CD4-positive, alpha-beta T cell treated with Interferon gamma for 1 hour (primary cell): ENCODE data around the gene ARHGAP6.

ENCODE experiments used
- DNase-seq: peaks from one replicate; pipeline ENCODE4 v3.0.0-alpha.2; 2020

Gene ARHGAP6

GRCh38 chrX:11197671-11198070 is 468.0 kb downstream of the ARHGAP6 start:
- DNase-seq, result no peak

- no peak for DNase-seq
Measured at GRCh38 chrX:11196476-11196875, 469.2 kb downstream of the ARHGAP6 start.

- DNase-seq, result no peak
Measured at GRCh38 chrX:11193035-11193469, 472.7 kb downstream of the ARHGAP6 start.

DNA sequence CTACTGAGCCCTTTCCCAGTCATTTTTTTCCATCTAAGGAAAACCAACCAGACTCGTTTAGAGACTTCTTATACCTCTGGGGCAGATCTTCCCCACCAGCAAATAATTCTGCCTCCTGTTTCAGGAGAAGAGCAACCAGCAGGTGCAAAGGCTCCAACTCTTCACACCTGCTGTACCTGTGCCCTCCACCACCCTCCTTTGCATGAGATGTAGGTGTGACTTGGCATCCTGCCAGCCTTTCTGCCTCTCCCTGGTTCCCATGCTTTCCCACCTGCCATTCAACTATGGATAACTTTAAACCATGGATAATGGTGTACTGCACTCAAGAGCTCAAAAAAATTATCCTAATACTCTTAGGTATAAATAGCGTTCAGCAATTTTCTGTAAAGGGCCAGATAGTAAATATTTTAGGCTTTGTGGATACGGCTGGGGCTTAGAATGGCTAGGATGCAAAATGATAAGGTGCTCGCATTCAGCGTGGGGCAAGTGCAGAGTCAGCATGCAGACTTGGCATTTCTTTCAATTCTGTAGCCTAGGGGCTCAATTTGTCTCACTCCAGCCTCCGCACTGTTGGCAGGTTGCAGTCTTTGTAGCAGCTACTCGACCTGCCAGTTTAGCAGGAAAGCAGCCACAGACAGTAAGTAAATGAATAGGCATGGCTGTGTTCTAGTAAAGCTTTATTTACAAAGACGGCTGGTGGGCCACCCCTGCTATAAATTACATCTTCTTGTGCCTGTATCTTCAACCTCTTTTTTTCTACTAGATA is 474.8 kb downstream of the ARHGAP6 start:
- no peak for DNase-seq

DNA sequence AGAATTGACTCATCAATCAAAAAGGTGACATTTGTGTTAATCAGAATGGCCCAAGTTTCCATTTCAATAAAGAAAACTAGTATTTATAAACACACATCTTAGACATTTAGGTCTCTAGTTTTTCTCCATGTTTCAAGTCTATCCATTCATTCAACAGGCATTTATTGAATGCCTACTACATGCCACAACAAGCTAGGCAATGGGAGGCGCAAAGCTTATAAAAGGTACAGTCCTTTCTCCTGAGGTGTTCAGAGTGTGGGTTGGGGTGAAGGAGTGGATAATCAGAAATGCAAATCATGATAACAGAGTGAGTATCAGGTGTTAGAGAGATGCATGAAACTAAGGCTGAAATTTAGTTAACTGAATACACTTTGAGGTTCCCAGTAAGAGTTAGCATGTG is 476.6 kb downstream of the ARHGAP6 start:
- no peak for DNase-seq

GRCh38 chrX:11188664-11189063 is 477.1 kb downstream of the ARHGAP6 start:
- DNase-seq, result no peak

- DNase-seq, result no peak
Measured at GRCh38 chrX:11187001-11187400, 478.7 kb downstream of the ARHGAP6 start.

DNA sequence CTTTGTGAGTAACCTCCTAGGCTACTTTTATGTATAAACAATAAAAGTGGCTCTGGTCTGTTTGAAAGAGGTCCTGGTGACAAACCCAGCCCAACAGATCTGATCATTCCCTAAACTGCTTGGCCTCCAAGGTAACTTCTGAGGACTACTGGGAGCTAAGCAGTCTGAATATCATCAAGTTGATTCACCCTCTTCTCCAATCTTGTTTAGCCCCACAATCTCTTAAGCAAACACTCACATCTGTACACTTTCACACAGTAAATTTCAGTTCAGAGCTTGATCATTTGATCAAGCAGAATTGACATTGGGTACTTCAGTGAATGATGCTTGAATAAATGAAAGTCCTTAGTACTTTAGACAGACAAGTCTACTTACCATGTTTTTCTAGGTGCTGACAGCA is 479.9 kb downstream of the ARHGAP6 start:
- DNase-seq, result no peak

DNA sequence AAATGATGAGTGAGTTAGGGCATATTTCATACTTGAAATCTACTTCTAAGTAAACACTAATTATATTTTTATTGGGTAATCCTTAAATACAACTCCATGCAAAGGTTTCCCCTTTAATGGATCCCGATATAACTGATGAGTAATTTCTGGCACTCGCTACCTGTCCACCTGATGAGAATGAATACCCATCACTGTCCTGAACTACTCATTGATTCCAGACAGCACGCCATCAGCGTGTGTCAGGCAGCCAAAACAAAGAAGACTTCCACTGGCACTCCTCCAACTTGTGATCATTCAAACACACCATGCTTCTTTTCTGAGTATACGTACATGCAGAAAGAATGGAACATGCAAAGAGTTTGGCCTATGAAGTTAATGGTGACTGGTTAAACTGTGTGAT is 485.1 kb downstream of the ARHGAP6 start:
- DNase-seq, result no peak

- DNase-seq, result no peak
Measured at GRCh38 chrX:11172415-11172814, 493.3 kb downstream of the ARHGAP6 start.

DNA sequence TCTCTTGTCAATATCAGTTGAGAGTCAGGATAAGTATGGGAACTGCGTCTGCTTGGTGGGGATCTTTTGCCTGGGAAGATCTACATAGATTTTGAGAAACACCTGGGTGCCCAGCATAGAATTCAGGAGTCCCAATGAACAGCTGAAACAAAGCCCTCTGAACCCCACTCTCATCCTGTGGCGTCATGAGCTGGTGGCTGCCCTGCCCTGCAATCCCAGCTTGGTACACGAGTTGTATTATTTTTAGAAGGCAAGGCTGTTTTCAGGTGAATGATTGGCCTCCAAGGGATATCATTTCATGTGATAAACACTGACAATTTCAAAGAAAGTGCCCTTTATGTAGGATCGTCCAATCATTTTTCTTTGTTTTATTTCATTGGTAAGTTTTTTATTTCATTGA is 493.8 kb downstream of the ARHGAP6 start:
- DNase-seq, result no peak

DNA sequence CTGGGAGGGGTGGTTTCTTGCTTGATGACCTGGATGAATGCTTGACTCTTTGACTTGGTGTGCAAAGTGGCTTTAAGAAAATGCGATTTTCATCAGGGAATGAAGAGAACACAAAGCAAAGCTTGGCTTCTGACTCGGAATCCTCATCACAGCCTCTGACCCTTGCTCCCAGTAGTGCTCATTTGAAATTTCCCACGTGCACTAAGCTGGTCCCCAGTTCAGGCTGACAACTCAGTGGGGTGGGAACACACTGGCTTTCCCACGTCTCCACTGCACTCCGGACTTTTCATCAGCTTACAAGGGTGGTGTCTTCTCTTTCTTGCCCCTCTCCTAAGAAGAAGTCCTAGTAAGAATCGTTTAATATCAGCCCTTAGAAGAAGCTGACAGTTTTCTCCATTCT is 501.3 kb downstream of the ARHGAP6 start:
- no peak for DNase-seq

DNA sequence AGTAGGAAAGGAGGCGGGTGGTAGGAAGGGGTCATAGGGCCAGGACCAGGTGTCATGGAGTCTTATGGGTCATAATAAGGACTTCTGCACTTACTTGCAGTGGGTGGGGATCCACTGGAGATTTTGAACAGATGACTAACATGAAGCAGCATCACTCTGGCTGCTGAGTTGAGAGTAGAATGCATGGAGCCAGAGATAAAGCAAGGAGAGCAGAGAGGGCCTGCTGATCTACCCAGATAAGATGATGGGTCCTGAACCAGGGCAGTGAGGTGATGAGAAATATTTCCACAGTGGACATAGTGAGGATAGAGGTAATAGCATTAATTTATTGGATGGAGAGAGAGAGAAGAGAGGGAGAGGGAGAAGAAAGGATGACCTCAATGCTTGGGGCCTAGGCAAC is 506.6 kb downstream of the ARHGAP6 start:
- no peak for DNase-seq

GRCh38 chrX:11151799-11152559 is 513.7 kb downstream of the ARHGAP6 start:
- DNase-seq, result no peak

DNA sequence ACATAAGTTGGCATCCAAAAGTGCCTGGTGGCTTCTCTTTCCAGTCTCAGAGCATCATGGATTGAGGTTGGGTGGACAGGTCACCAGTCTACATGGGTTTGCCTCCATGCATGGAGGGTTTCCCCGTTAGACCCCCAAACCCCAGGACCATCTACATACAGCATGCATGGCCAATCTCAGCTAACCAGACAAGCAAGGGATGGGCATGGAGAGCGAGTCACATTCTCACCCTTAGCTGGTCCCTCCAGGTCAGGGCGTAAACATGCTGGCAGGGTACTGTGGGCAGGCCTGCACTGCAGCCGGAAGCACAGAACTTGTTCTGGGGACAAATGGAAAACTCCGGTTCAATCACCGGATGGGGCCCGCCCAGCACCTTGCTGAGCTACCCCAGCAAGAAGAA is 517.3 kb downstream of the ARHGAP6 start:
- DNase-seq, result no peak

GRCh38 chrX:11146411-11146810 is 519.3 kb downstream of the ARHGAP6 start:
- no peak for DNase-seq

- peak; percentile 32 for DNase-seq
Measured at GRCh38 chrX:11143931-11144678, 521.6 kb downstream of the ARHGAP6 start.

GRCh38 chrX:11138498-11139390 is 527.0 kb downstream of the ARHGAP6 start:
- DNase-seq, result no peak

GRCh38 chrX:11137543-11138139 is 528.1 kb downstream of the ARHGAP6 start:
- no peak for DNase-seq

DNA sequence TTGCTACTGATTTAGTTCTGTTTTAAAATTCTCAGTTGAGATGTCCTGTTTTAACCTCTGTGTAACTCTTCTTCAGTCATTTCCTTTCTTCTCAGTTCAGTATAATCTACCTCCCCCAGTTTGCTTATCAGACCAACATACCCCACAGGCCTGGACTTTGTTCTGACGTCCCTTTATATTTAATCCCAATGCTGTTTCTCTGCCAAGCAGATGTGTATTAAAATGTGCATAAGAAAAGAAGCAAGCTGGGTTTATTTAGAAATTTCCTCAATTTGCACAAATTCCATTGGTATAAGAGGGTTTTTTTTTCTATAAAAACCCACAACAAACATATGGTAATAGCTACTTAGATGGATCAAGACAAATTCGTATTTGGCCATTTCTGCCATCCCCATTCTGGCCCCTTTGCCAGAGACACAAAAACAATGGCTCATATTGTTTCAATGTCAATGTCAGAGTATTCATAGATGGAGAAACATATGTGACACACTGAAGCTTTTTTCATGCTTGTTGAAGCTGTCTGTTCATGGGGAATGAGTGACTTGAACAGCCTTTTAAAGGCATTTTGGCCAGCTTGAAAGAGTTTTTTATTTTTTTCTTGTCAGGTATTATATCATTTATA is 530.0 kb downstream of the ARHGAP6 start:
- DNase-seq, result no peak

DNA sequence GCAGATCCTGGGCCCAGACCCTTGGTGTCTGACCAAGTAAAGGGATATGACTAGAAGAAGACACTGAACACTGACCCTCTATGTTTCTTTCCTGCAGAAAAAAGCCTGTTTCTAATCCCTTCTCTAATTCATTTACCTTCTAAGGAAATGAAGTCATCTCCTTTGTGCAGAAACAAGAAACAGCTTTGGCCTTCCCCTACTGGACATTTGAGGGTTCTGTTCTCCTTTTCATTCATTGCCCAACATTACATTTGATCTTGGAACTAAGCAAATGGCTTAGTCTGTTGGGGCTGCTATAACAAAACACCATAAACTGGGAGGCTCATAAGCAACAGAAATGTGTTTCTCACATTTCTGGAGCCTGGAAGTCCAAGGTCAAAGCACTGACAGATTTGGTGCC is 534.6 kb downstream of the ARHGAP6 start:
- DNase-seq, result no peak

GRCh38 chrX:11130136-11130535 is 535.6 kb downstream of the ARHGAP6 start:
- no peak for DNase-seq
